OCI-LY1 (cell line): Measurements from ENCODE around the gene DKK3.
A peak's percentile ranks its signal among the peaks of the same experiment; 100 is the strongest.

Experiments
- H2AFZ ChIP-seq: fragments of 200-600 bp; sonication (generic), shearing (Covaris generic); 2 replicates; pipeline ENCODE4 v1.6.0; 2014; ENCODE audit warnings: antibody characterized with exemption, mild to moderate bottlenecking, low read length
- H3F3A ChIP-seq: fragments of 200-600 bp; sonication (generic), shearing (Covaris generic); 2 replicates; pipeline ENCODE4 v1.6.0; 2014; ENCODE audit warnings: mild to moderate bottlenecking, antibody characterized with exemption, low read length, moderate library complexity; ENCODE audit not compliant: insufficient read depth
- H3K27ac ChIP-seq: fragments of 200-600 bp; sonication (generic); 2 replicates; pipeline ENCODE4 v1.5.1; 2014; ENCODE audit warnings: low read length, mixed run types, mild to moderate bottlenecking, low read depth; ENCODE audit not compliant: poor library complexity, severe bottlenecking
- H3K27me3 ChIP-seq: fragments of 200-600 bp; sonication (generic); 2 replicates; pipeline ENCODE4 v1.6.0; 2014; ENCODE audit warnings: antibody characterized with exemption, mild to moderate bottlenecking, low read length, moderate library complexity; ENCODE audit not compliant: insufficient read depth
- H3K36me3 ChIP-seq: fragments of 200-600 bp; sonication (generic); 2 replicates; pipeline ENCODE4 v1.6.1; 2014; ENCODE audit warnings: mild to moderate bottlenecking, antibody characterized with exemption, low read length, moderate library complexity, mixed read lengths; ENCODE audit not compliant: insufficient read depth
- H3K4me1 ChIP-seq: fragments of 200-600 bp; sonication (generic); 2 replicates; pipeline ENCODE4 v1.5.1; 2014; ENCODE audit warnings: mild to moderate bottlenecking, low read length, moderate library complexity; ENCODE audit not compliant: insufficient read depth, severe bottlenecking
- H3K4me2 ChIP-seq: fragments of 200-600 bp; sonication (generic), shearing (Covaris generic); 2 replicates; pipeline ENCODE4 v1.6.1; 2014; ENCODE audit warnings: low read length
- H3K4me3 ChIP-seq: fragments of 200-600 bp; sonication (generic); 2 replicates; pipeline ENCODE4 v1.5.1; 2014; ENCODE audit warnings: low read length, low read depth, mild to moderate bottlenecking, mixed read lengths; ENCODE audit not compliant: poor library complexity, severe bottlenecking
- H3K79me2 ChIP-seq: fragments of 200-600 bp; shearing (Covaris generic); 2 replicates; pipeline ENCODE4 v1.6.1; 2016; ENCODE audit warnings: mixed run types, low read length, mixed read lengths; ENCODE audit not compliant: insufficient read depth
- H3K9ac ChIP-seq: fragments of 200-600 bp; sonication (generic), shearing (Covaris generic); 2 replicates; pipeline ENCODE4 v1.6.1; 2014; ENCODE audit warnings: mild to moderate bottlenecking, low read length, mixed read lengths
- H3K9me2 ChIP-seq: fragments of 200-600 bp; sonication (generic), shearing (Covaris generic); 2 replicates; pipeline ENCODE4 v1.6.1; 2014; ENCODE audit warnings: low read depth, mild to moderate bottlenecking, low read length, mixed read lengths
- H3K9me3 ChIP-seq: fragments of 200-600 bp; shearing (Covaris generic); 2 replicates; pipeline ENCODE4 v1.6.1; 2014; ENCODE audit warnings: low read length, mixed read lengths
- H4K20me1 ChIP-seq: fragments of 200-600 bp; sonication (generic), shearing (Covaris generic); 2 replicates; pipeline ENCODE4 v1.6.0; 2016; ENCODE audit warnings: mild to moderate bottlenecking, low read length; ENCODE audit not compliant: insufficient read depth
- EZH2 ChIP-seq: fragments of 200-600 bp; sonication (generic), shearing (Covaris generic); IDR thresholded peaks from 2 replicates; pipeline ENCODE4 v1.8.0; 2017; ENCODE audit warnings: borderline replicate concordance, mixed run types, mild to moderate bottlenecking, antibody characterized with exemption, low read length, moderate library complexity, mixed read lengths
- TF ChIP-seq, protein P1 (sequence below): fragments of 200-600 bp; sonication (generic), shearing (Covaris generic); IDR thresholded peaks from 2 replicates; pipeline ENCODE4 v1.5.1; 2017; ENCODE audit warnings: mild to moderate bottlenecking, antibody characterized with exemption, low read length, moderate library complexity, mixed read lengths

Gene DKK3

DNA sequence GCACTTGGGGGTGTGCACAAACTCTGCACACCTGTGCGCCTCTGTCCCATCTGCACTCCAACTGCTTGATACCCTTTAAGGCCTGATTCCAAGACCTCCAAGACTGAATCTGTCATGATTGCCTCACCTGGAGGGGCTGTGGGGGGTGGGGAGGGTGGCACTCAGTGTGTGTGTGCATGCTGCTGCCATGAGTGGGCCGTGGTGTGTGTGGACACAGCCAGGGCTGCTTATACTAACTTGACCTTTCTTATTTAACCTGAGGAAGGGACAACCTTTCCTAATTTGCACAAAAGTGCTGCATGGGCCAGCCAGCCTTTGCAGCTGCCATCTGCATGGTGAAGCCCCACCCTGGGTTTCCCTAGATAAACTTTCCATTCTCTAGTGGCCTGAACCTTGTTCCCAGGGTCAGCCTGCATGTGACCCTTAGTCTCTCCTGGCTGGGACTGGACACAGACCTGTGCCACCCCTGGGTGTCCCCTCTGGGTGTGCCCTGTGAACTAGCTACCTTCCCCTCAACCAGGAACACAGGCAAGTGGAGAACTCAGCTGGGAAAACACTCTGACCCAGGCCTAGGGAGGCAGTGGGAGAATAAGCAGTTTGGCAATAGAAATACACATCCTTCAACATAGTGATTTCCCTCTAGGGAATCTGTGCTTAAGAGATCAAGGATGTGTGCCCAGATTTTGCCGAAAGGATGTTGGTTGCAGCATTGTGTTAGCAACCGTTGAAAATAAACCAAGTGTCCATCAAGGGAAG, 45.4 kb upstream of the DKK3 start:
- TF ChIP-seq EZH2 = no peak
- TF ChIP-seq, protein P1, sequence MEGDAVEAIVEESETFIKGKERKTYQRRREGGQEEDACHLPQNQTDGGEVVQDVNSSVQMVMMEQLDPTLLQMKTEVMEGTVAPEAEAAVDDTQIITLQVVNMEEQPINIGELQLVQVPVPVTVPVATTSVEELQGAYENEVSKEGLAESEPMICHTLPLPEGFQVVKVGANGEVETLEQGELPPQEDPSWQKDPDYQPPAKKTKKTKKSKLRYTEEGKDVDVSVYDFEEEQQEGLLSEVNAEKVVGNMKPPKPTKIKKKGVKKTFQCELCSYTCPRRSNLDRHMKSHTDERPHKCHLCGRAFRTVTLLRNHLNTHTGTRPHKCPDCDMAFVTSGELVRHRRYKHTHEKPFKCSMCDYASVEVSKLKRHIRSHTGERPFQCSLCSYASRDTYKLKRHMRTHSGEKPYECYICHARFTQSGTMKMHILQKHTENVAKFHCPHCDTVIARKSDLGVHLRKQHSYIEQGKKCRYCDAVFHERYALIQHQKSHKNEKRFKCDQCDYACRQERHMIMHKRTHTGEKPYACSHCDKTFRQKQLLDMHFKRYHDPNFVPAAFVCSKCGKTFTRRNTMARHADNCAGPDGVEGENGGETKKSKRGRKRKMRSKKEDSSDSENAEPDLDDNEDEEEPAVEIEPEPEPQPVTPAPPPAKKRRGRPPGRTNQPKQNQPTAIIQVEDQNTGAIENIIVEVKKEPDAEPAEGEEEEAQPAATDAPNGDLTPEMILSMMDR = no peak
- H2AFZ ChIP-seq = no peak overlapping the region
- H4K20me1 ChIP-seq = no peaks in the 10 kb centered on the region

GRCh38 chr11:12052676-12053605, 44.5 kb upstream of the DKK3 start:
- Histone ChIP-seq H3K9me3 (peaks cover 2% of the 10 kb centered on the region; the same call in 1 of the 2 replicates), H3K79me2 (no peaks in the 10 kb centered on the region), H3F3A (no peaks in the 10 kb centered on the region), H3K4me3 (no peak overlapping the region), H2AFZ (no peak overlapping the region), H4K20me1 (no peaks in the 10 kb centered on the region), H3K27me3 (no peaks in the 10 kb centered on the region; the same call in 1 of the 2 replicates), H3K9ac (no peak overlapping the region), H3K27ac (no peak overlapping the region), H3K36me3 (no peaks in the 10 kb centered on the region; the same call in 1 of the 2 replicates), H3K4me1 (no peaks in the 10 kb centered on the region), H3K4me2 (no peak overlapping the region), H3K9me2 (no peaks in the 10 kb centered on the region)
- TF ChIP-seq EZH2 = no peak
- TF ChIP-seq, protein P1 = peak; percentile 27

More for the DNA sequence above, 45.4 kb upstream of the DKK3 start:
- Histone ChIP-seq H3F3A (no peaks in the 10 kb centered on the region), H3K27ac (no peak overlapping the region), H3K4me1 (no peaks in the 10 kb centered on the region), H3K9me2 (no peaks in the 10 kb centered on the region), H3K9me3 (peaks cover 2% of the 10 kb centered on the region; the same call in 1 of the 2 replicates), H3K79me2 (no peaks in the 10 kb centered on the region), H3K4me2 (no peak overlapping the region), H3K36me3 (no peaks in the 10 kb centered on the region; the same call in 1 of the 2 replicates), H3K27me3 (no peaks in the 10 kb centered on the region; the same call in 1 of the 2 replicates), H3K4me3 (no peak overlapping the region), H3K9ac (no peak overlapping the region)

- no peak overlapping the region for H3K9ac ChIP-seq
- TF ChIP-seq EZH2 = no peak
- TF ChIP-seq, protein P1 = no peak
- no peak overlapping the region for H3K27ac ChIP-seq
These were observed 42.8 kb upstream of the DKK3 start for GRCh38 chr11:12051287-12051662.

More at GRCh38 chr11:12051287-12051662, 42.8 kb upstream of the DKK3 start:
- Histone ChIP-seq H3K4me3 (no peak overlapping the region), H3F3A (no peaks in the 10 kb centered on the region), H3K79me2 (no peaks in the 10 kb centered on the region), H3K9me3 (no peaks in the 10 kb centered on the region), H4K20me1 (no peaks in the 10 kb centered on the region), H3K36me3 (no peaks in the 10 kb centered on the region), H3K27me3 (no peaks in the 10 kb centered on the region; the same call in 1 of the 2 replicates), H2AFZ (no peak overlapping the region), H3K4me2 (no peak overlapping the region), H3K9me2 (no peaks in the 10 kb centered on the region), H3K4me1 (no peaks in the 10 kb centered on the region)
